Heart right ventricle (tissue), 16 donors: Measurements from ENCODE around the gene ACCS. TPM values are rescaled to one million over a fixed set of nuclear protein-coding genes. Genes with fewer than 3 reads are reported as not detected.

Experiments
- ATAC-seq, 8 donors: fragments of 200-7000 bp; cut with Tn5 transposase; one replicate each; pipeline ENCODE4 v1.9.1; 2020; ENCODE audit warnings: mild to moderate bottlenecking in 8 of 8, moderate library complexity in 8 of 8, moderate number of reproducible peaks in 1 of 8
- DNase-seq, 2 donors: peaks; one replicate each; pipeline ENCODE4 v3.0.0-alpha.2; 2020
- H3K27ac ChIP-seq, 10 donors: fragments of 200-600 bp; sonication (generic) in 2 of 10; one replicate each; pipeline versions ENCODE4 v1.5.0 to v1.8.0; 2020 to 2022; ENCODE audit warnings: mild to moderate bottlenecking in 3 of 10
- H3K27me3 ChIP-seq, 7 donors: fragments of 200-600 bp; one replicate each; pipeline ENCODE4 v1.8.0; 2021 to 2022; ENCODE audit warnings: mild to moderate bottlenecking in 2 of 7
- H3K36me3 ChIP-seq, 9 donors: fragments of 200-600 bp; sonication (generic) in 1 of 9; one replicate each; pipeline versions ENCODE4 v1.5.0 to v1.8.0; 2020 to 2022; ENCODE audit warnings: mild to moderate bottlenecking in 2 of 9
- H3K4me1 ChIP-seq, 9 donors: fragments of 200-600 bp; sonication (generic) in 1 of 9; one replicate each; pipeline versions ENCODE4 v1.5.0 to v1.8.0; 2020 to 2022; ENCODE audit warnings: mild to moderate bottlenecking in 4 of 9
- H3K4me3 ChIP-seq, 10 donors: fragments of 200-600 bp; sonication (generic) in 2 of 10; one replicate each; pipeline versions ENCODE4 v1.5.0 to v1.8.0; 2020 to 2022; ENCODE audit warnings: mild to moderate bottlenecking in 7 of 10, moderate library complexity in 2 of 10
- H3K9me3 ChIP-seq, 11 donors: fragments of 200-600 bp in 10 of 11; sonication (generic) in 2 of 11; one replicate each; pipeline versions ENCODE4 v1.5.0 to v1.8.0; 2013 to 2022; ENCODE audit warnings: mild to moderate bottlenecking in 2 of 11, control low read depth in 1 of 11, moderate library complexity in 1 of 11
- WGBS, 2 donors: extraction: QIAGEN DNeasy Blood & Tissue Kit; methylation state at CpG; one replicate each; pipeline ENCODE4 v1.1.7; 2013; ENCODE audit warnings: inconsistent platforms in 1 of 2; 5-methylcytosine and 5-hydroxymethylcytosine counted together
- intact Hi-C, 10 donors: fragments of 100-400 bp; cut with DNase I; formaldehyde crosslinking; loops; one replicate each; pipeline versions ENCODE4 v1.11.1 to v1.14.2; 2022
- polyA plus RNA-seq, 2 donors: library from polyadenylated mRNA; stranded (reverse); fragments of 200-250 nt; gene quantifications; one replicate each; pipeline ENCODE4 v1.2.3, GENCODE V29; 2013
- total RNA-seq, 10 donors: library from RNA; stranded (reverse); fragmentation: NEBNext Ultra II Directional in 3 of 10; extraction: Animal tissue kit (Norgen Biotek cat#: 25700) in 3 of 10; gene quantifications; one replicate each; pipeline versions ENCODE4 v1.2.1 to v1.2.4, GENCODE V29; 2021 to 2023
- TF ChIP-seq, protein P1 (sequence below), 9 donors: fragments of 200-600 bp; sonication (generic) in 2 of 9; IDR thresholded peaks; one replicate each; pipeline versions ENCODE4 v1.5.0 to v1.8.0; 2021 to 2022; ENCODE audit warnings: antibody characterized with exemption in 9 of 9, mild to moderate bottlenecking in 5 of 9, moderate library complexity in 1 of 9
- donor health status: Arrhythmogenic right ventricular cardiomyopathy.
- donor health status: ischemic (EF 13 %, LVEDD 7.1; RV severe dilation, severe dysfunction).
- donor health status: healthy with polysubstance abuse.
- donor health status: DM: no; HTN: yes; CAD: no.
- donor health status: DM: no; HTN: no; CAD: no.
- donor health status: ischemic (EF 25% LVEDD 6.9; RV normal size, moderate dysfunction).
- donor health status: ischemic (EF 25% LVEDD 5.7; RV mildly dilated, moderate dysfunction).
- donor health status: healthy.
- donor health status: DM: yes; HTN: yes; CAD: no.
- donor health status: Ischemic cardiomyopathy.
- donor health status: ischemic (EF 35%, LVEDD 5.7; RV mildly dilated, moderate dysfunction).
- donor health status: nonischemic (EF 11% LVEDD 7.7; RV severe dilation, severe dysfunction).
- donor health status: DM: yes; HTN: yes; CAD: no.
- donor health status: PGD.
- donor health status: ischemic (EF 29% LVEDD 5.4; RV normal size, mild dysfunction).
- donor health status: nonischemic (EF 23%, LVEDD 6.1; RV moderate dilation, normal function).

ACCS gene
- total and polyA plus RNA-seq, 12 donors = 2.6 to 32.7 (median 8.2) TPM

- intact Hi-C loops = no loop called here
- no peak overlapping the region for H3K27ac ChIP-seq
- TF ChIP-seq, protein P1, sequence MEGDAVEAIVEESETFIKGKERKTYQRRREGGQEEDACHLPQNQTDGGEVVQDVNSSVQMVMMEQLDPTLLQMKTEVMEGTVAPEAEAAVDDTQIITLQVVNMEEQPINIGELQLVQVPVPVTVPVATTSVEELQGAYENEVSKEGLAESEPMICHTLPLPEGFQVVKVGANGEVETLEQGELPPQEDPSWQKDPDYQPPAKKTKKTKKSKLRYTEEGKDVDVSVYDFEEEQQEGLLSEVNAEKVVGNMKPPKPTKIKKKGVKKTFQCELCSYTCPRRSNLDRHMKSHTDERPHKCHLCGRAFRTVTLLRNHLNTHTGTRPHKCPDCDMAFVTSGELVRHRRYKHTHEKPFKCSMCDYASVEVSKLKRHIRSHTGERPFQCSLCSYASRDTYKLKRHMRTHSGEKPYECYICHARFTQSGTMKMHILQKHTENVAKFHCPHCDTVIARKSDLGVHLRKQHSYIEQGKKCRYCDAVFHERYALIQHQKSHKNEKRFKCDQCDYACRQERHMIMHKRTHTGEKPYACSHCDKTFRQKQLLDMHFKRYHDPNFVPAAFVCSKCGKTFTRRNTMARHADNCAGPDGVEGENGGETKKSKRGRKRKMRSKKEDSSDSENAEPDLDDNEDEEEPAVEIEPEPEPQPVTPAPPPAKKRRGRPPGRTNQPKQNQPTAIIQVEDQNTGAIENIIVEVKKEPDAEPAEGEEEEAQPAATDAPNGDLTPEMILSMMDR (IDR thresholded peaks at IDR 0.05) = no peak
Observed at GRCh38 chr11:44049832-44050231, 16.2 kb upstream of the ACCS start.

DNA sequence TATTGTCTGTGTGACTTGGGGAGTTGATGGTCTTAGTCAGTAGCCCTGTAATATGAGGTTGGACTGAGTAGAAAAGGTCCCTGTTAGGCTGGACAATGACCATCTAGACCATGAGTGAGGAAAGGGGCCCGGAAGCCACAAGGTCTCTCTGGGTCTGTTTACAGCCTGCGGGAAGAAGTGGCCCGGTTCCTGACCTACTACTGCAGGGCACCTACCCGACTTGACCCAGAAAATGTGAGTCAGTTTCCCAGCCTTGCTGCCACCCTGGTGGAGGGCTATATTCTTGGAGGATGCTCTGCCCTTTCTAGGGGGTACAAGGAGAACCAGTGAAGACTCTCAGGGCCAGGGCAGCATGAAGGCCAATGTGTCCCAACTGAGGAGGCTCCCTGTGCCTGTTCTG, 14.9 kb upstream of the ACCS start:
- intact Hi-C loops = no loop called here

More at GRCh38 chr11:44049832-44050231, 16.2 kb upstream of the ACCS start:
- Histone ChIP-seq H3K4me1 (no peaks in the 10 kb centered on the region), H3K9me3 (no peaks in the 10 kb centered on the region), H3K36me3 (no peaks in the 10 kb centered on the region), H3K4me3 (no peak overlapping the region), H3K27me3 (no peaks in the 10 kb centered on the region)
- ATAC-seq (no peak), DNase-seq (no peak)
- WGBS, 2 donors = 83 to 84% methylated on average over 3 of the region's 3 CpGs

DNA sequence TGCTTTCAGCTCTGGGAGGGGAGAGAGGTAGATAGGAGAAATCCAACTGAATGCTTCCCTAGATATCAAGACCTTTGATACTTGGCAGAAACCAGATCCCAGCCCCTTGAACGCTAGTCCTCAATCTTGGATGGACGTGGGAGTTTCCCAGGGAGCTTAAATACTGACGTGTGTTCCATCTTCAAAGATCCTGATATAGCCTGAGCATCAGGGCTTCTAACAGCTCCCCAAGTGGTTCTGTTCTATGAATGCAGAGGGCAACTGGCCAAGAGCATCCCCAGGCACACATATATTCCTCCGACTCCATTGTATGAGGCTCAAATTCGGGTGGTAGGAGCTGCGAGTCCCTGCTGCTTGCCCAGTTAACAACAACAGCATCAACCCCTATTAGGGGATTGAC, 8.7 kb upstream of the ACCS start:
- intact Hi-C loops = no loop called here
- DNase-seq (no peak), ATAC-seq (no peak)
- TF ChIP-seq, protein P1 (IDR thresholded peaks at IDR 0.05) = no peak
- H3K4me3 ChIP-seq = no peak overlapping the region
- no peak overlapping the region for H3K27ac ChIP-seq
- no peaks in the 10 kb centered on the region for H3K4me1 ChIP-seq
- H3K9me3 ChIP-seq = no peaks in the 10 kb centered on the region
- no peaks in the 10 kb centered on the region for H3K36me3 ChIP-seq
- WGBS, 2 donors = 69 to 71% methylated on average over 6 of the region's 6 CpGs
- H3K27me3 ChIP-seq = no peaks in the 10 kb centered on the region

More for the DNA sequence above, 14.9 kb upstream of the ACCS start:
- WGBS, 2 donors = 87 to 94% methylated on average over 4 of the region's 4 CpGs
- Histone ChIP-seq H3K36me3 (no peaks in the 10 kb centered on the region), H3K4me1 (no peaks in the 10 kb centered on the region), H3K4me3 (no peak overlapping the region), H3K27me3 (no peaks in the 10 kb centered on the region), H3K9me3 (no peaks in the 10 kb centered on the region), H3K27ac (no peak overlapping the region)
- TF ChIP-seq, protein P1 (IDR thresholded peaks at IDR 0.05) = no peak
- ATAC-seq (no peak), DNase-seq (no peak)

DNA sequence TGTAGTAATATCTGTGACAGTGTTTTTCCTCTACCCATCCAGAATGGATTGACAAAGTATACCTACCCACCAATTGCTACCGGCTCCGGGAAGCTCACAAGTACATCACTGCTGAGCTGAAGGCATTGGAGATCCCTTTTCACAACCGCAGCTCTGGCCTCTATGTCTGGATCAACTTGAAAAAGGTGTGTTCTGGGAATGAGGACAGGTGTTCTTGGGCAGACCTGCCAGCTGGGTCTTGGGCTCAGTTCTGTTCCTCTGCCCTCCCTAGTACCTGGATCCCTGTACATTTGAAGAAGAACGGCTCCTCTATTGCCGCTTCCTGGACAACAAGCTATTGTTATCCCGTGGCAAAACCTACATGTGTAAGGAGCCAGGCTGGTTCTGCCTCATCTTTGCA, 7.8 kb upstream of the ACCS start:
- no peak for ATAC-seq
- H3K4me1 ChIP-seq = no peaks in the 10 kb centered on the region
- intact Hi-C loops = no loop called here
- no peak overlapping the region for H3K4me3 ChIP-seq
- H3K27me3 ChIP-seq = no peaks in the 10 kb centered on the region
- no peak for DNase-seq
- H3K9me3 ChIP-seq = no peaks in the 10 kb centered on the region
- TF ChIP-seq, protein P1 (IDR thresholded peaks at IDR 0.05) = no peak
- 90 to 92% methylated on average over 6 of the region's 6 CpGs for WGBS, 2 donors
- H3K27ac ChIP-seq = no peak overlapping the region
- no peaks in the 10 kb centered on the region for H3K36me3 ChIP-seq
